Ovary (tissue), 3 donors: Measurements from ENCODE around the gene CLIC1.

Experiments used
- EP300 ChIP-seq: sonication (generic); formaldehyde crosslinking; IDR thresholded peaks from one replicate; pipeline ENCODE4 v1.6.1; 2017; ENCODE audit warnings: antibody characterized with exemption
- POLR2A ChIP-seq: fragments of 450-650 bp; IDR thresholded peaks from one replicate; pipeline ENCODE4 v1.6.1; 2017; ENCODE audit warnings: antibody characterized with exemption, mild to moderate bottlenecking, moderate library complexity
- TF ChIP-seq, protein P1 (sequence below), 3 donors: fragments of 450-650 bp in 2 of 3; fragments of 200-600 bp in 1 of 3; IDR thresholded peaks; one replicate each; pipeline versions ENCODE4 v1.5.1 to v1.8.0; 2016 to 2022; ENCODE audit warnings: antibody characterized with exemption in 3 of 3, mild to moderate bottlenecking in 1 of 3
- donor health status: DM: no; HTN: no; CAD: no.

DNA sequence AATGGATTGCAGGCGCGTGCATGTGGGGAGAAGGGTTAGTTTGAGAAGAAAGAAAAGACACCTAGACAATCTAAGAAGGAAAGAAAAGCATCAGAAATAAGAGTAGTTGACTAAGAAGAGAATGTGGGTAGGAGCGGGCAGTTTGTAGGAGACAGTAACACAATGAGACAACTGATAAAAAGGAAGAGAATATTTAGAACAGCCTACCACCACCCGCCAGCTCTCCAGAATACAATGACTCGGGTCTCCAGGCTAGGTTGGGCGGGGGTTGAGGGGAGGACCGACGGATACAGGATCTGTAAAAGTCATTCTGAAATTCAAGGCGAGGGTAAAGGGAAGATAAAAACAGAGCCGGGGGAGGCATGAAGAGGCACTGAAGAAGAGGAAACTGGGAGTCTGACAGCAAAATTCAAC is 33.9 kb downstream of the CLIC1 start:
- TF ChIP-seq, protein P1, sequence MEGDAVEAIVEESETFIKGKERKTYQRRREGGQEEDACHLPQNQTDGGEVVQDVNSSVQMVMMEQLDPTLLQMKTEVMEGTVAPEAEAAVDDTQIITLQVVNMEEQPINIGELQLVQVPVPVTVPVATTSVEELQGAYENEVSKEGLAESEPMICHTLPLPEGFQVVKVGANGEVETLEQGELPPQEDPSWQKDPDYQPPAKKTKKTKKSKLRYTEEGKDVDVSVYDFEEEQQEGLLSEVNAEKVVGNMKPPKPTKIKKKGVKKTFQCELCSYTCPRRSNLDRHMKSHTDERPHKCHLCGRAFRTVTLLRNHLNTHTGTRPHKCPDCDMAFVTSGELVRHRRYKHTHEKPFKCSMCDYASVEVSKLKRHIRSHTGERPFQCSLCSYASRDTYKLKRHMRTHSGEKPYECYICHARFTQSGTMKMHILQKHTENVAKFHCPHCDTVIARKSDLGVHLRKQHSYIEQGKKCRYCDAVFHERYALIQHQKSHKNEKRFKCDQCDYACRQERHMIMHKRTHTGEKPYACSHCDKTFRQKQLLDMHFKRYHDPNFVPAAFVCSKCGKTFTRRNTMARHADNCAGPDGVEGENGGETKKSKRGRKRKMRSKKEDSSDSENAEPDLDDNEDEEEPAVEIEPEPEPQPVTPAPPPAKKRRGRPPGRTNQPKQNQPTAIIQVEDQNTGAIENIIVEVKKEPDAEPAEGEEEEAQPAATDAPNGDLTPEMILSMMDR (IDR thresholded peaks at IDR 0.05) = no peak
- TF ChIP-seq POLR2A (no peak), EP300 (no peak)
